ENCODE results near the gene GALNT15. TPM values are rescaled to one million over a fixed set of nuclear protein-coding genes. Genes with fewer than 3 reads are reported as not detected.
A peak's percentile ranks its signal among the peaks of the same experiment; 100 is the strongest.

Gene GALNT15
- total and polyA plus RNA-seq, 4 donors = under 0.01 to 2.8 (median 1.3) TPM

DNA sequence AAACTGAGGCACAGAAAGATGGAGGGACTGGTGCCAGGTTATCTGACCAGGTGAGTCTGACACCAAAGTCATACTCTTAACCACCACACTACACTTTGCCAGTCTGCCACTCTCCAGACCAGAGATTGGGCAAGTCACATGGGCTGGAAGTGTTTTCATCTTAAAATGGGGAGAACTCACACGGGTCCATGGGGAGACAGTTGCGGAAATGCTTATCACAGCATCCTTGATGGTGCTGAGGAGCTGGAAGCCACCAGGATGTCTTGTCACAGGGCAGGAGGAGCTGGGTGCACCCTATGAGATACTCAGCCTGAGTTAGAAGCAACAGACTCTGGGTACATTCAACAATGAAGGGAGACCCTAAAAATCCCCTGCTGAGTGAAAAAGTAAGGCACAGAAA is 4.8 kb downstream of the GALNT15 start:
- TF ChIP-seq HNF4G (IDR thresholded peaks at IDR 0.05) (no peak), FOXA1 (IDR thresholded peaks at IDR 0.05) (no peak), SP1 (IDR thresholded peaks at IDR 0.05) (no peak), HNF4A (conservative IDR thresholded peaks at IDR 0.05) (no peak), FOXA2 (IDR thresholded peaks at IDR 0.05) (no peak), YY1 (IDR thresholded peaks at IDR 0.05) (no peak), RXRA (IDR thresholded peaks at IDR 0.05) (no peak), GABPA (IDR thresholded peaks at IDR 0.05 in 1 of 2, conservative IDR thresholded peaks at IDR 0.05 in 1 of 2) (no peak), RAD21 (IDR thresholded peaks at IDR 0.05) (no peak), NR2F2 (IDR thresholded peaks at IDR 0.05) (no peak), EGR1 (IDR thresholded peaks at IDR 0.05; ENCODE audit: low read depth in 2 of 2) (no peak), TAF1 (conservative IDR thresholded peaks at IDR 0.05) (no peak)
- TF ChIP-seq, protein P1, sequence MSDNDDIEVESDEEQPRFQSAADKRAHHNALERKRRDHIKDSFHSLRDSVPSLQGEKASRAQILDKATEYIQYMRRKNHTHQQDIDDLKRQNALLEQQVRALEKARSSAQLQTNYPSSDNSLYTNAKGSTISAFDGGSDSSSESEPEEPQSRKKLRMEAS (IDR thresholded peaks at IDR 0.05) = no peak
- TF ChIP-seq, protein P2, sequence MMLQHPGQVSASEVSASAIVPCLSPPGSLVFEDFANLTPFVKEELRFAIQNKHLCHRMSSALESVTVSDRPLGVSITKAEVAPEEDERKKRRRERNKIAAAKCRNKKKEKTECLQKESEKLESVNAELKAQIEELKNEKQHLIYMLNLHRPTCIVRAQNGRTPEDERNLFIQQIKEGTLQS (IDR thresholded peaks at IDR 0.05) = no peak
- TF ChIP-seq, protein P3, sequence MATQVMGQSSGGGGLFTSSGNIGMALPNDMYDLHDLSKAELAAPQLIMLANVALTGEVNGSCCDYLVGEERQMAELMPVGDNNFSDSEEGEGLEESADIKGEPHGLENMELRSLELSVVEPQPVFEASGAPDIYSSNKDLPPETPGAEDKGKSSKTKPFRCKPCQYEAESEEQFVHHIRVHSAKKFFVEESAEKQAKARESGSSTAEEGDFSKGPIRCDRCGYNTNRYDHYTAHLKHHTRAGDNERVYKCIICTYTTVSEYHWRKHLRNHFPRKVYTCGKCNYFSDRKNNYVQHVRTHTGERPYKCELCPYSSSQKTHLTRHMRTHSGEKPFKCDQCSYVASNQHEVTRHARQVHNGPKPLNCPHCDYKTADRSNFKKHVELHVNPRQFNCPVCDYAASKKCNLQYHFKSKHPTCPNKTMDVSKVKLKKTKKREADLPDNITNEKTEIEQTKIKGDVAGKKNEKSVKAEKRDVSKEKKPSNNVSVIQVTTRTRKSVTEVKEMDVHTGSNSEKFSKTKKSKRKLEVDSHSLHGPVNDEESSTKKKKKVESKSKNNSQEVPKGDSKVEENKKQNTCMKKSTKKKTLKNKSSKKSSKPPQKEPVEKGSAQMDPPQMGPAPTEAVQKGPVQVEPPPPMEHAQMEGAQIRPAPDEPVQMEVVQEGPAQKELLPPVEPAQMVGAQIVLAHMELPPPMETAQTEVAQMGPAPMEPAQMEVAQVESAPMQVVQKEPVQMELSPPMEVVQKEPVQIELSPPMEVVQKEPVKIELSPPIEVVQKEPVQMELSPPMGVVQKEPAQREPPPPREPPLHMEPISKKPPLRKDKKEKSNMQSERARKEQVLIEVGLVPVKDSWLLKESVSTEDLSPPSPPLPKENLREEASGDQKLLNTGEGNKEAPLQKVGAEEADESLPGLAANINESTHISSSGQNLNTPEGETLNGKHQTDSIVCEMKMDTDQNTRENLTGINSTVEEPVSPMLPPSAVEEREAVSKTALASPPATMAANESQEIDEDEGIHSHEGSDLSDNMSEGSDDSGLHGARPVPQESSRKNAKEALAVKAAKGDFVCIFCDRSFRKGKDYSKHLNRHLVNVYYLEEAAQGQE (IDR thresholded peaks at IDR 0.05) = no peak
- TF ChIP-seq, protein P4, sequence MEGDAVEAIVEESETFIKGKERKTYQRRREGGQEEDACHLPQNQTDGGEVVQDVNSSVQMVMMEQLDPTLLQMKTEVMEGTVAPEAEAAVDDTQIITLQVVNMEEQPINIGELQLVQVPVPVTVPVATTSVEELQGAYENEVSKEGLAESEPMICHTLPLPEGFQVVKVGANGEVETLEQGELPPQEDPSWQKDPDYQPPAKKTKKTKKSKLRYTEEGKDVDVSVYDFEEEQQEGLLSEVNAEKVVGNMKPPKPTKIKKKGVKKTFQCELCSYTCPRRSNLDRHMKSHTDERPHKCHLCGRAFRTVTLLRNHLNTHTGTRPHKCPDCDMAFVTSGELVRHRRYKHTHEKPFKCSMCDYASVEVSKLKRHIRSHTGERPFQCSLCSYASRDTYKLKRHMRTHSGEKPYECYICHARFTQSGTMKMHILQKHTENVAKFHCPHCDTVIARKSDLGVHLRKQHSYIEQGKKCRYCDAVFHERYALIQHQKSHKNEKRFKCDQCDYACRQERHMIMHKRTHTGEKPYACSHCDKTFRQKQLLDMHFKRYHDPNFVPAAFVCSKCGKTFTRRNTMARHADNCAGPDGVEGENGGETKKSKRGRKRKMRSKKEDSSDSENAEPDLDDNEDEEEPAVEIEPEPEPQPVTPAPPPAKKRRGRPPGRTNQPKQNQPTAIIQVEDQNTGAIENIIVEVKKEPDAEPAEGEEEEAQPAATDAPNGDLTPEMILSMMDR (IDR thresholded peaks at IDR 0.05; ENCODE audit: low read depth, low read length, missing input control) = no peak
- TF ChIP-seq, protein P5, sequence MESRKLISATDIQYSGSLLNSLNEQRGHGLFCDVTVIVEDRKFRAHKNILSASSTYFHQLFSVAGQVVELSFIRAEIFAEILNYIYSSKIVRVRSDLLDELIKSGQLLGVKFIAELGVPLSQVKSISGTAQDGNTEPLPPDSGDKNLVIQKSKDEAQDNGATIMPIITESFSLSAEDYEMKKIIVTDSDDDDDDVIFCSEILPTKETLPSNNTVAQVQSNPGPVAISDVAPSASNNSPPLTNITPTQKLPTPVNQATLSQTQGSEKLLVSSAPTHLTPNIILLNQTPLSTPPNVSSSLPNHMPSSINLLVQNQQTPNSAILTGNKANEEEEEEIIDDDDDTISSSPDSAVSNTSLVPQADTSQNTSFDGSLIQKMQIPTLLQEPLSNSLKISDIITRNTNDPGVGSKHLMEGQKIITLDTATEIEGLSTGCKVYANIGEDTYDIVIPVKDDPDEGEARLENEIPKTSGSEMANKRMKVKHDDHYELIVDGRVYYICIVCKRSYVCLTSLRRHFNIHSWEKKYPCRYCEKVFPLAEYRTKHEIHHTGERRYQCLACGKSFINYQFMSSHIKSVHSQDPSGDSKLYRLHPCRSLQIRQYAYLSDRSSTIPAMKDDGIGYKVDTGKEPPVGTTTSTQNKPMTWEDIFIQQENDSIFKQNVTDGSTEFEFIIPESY (IDR thresholded peaks at IDR 0.05) = no peak
- Histone ChIP-seq H3K9me3 (ENCODE audit: control insufficient read depth in 4 of 4, low read length in 3 of 4) (no peaks in the 10 kb centered on the region), H3K27me3 (ENCODE audit: control insufficient read depth in 4 of 4, insufficient read depth in 4 of 4, low read length in 3 of 4) (no peaks in the 10 kb centered on the region), H3K4me3 (ENCODE audit: low read depth in 1 of 3, low read length in 3 of 3) (no peak overlapping the region), H3K36me3 (ENCODE audit: control insufficient read depth in 4 of 4, insufficient read depth in 3 of 4, low read depth in 1 of 4, low read length in 3 of 4) (no peaks in the 10 kb centered on the region), H3K9ac (ENCODE audit: low read depth in 1 of 2, low read length in 2 of 2) (no peak overlapping the region), H3K4me1 (ENCODE audit: control insufficient read depth in 4 of 4, insufficient read depth in 4 of 4, low read length in 3 of 4) (peaks cover 0 to 10% (median 1%) of the 10 kb centered on the region in 4 donors), H3K27ac (ENCODE audit: low read depth in 1 of 2, low read length in 2 of 2) (no peak overlapping the region)
- peak; percentile 13 for DNase-seq (ENCODE audit: low spot score)
- 93% methylated on average over 2 of the region's 2 CpGs for WGBS

Data from liver (tissue), 9 donors.